SK-N-SH (cell line): Measurements from ENCODE around the gene RFFL. TPM values are rescaled to one million over a fixed set of nuclear protein-coding genes. Genes with fewer than 3 reads are reported as not detected.

Source experiments
- CTCF ChIA-PET: fragments of 300-600, 350-600 bp; formaldehyde crosslinking; extraction: SDS; loops from one replicate; lab custom pipeline; 2021; lab: Yijun Ruan, JAX
- POLR2A ChIA-PET: fragments of 350-600 bp; sonication (Branson Sonifier 250); formaldehyde crosslinking; extraction: SDS; loops from one replicate; lab custom pipeline; 2020; ENCODE audit warnings: antibody characterized with exemption, inconsistent platforms; lab: Yijun Ruan, JAX
- DNase-seq: peaks from one replicate; pipeline ENCODE4 v3.0.0; 2012
- H2AFZ ChIP-seq: fragments of 200-600 bp; sonication (generic); 2 replicates; pipeline ENCODE4 v1.8.1; 2016; ENCODE audit warnings: antibody characterized with exemption, mild to moderate bottlenecking, low read depth
- H3F3A ChIP-seq: fragments of 200-600 bp; sonication (generic); replicated peaks from 2 replicates; pipeline ENCODE3; 2016; ENCODE audit warnings: antibody characterized with exemption, mild to moderate bottlenecking; ENCODE audit not compliant: insufficient read depth
- H3K27ac ChIP-seq, 2 experiments: fragments of 200-500 bp in 1 of 2; fragments of 200-600 bp in 1 of 2; sonication (Bioruptor generic) in 1 of 2; sonication (generic), shearing (Covaris generic) in 1 of 2; 2 replicates each; pipeline versions ENCODE4 v1.5.1 to v1.6.1; 2014 to 2016; ENCODE audit warnings: low read depth in 2 of 2, inconsistent platforms in 1 of 2, low read length in 1 of 2, mild to moderate bottlenecking in 1 of 2, mixed read lengths in 1 of 2
- H3K27me3 ChIP-seq: fragments of 200-600 bp; sonication (generic), shearing (Covaris generic); 2 replicates; pipeline ENCODE4 v1.6.1; 2016; ENCODE audit warnings: mixed run types; ENCODE audit not compliant: insufficient read depth
- H3K36me3 ChIP-seq, 2 experiments: fragments of 200-500 bp in 1 of 2; fragments of 200-600 bp in 1 of 2; sonication (Bioruptor generic) in 1 of 2; sonication (generic) in 1 of 2; replicated peaks in 1 of 2; 2 replicates each; pipeline versions ENCODE3 to v1.5.1; 2014 to 2016; ENCODE audit warnings: low read length in 1 of 2, mild to moderate bottlenecking in 1 of 2; ENCODE audit not compliant: insufficient read depth in 2 of 2, control insufficient read depth in 1 of 2
- H3K4me1 ChIP-seq, 2 experiments: fragments of 200-500 bp in 1 of 2; fragments of 200-600 bp in 1 of 2; sonication (Bioruptor generic) in 1 of 2; sonication (generic), shearing (Covaris generic) in 1 of 2; 2 replicates each; pipeline versions ENCODE4 v1.5.1 to v1.6.1; 2014 to 2016; ENCODE audit warnings: low read depth in 1 of 2, low read length in 1 of 2, mixed run types in 1 of 2; ENCODE audit not compliant: insufficient read depth in 2 of 2, control insufficient read depth in 1 of 2
- H3K4me2 ChIP-seq: fragments of 200-600 bp; sonication (generic), shearing (Covaris generic); 2 replicates; pipeline ENCODE4 v1.6.1; 2017; ENCODE audit warnings: mixed run types
- H3K4me3 ChIP-seq, 2 experiments: fragments of 200-500 bp in 1 of 2; fragments of 200-600 bp in 1 of 2; sonication (Bioruptor generic) in 1 of 2; sonication (generic), shearing (Covaris generic) in 1 of 2; 2 replicates each; pipeline versions ENCODE4 v1.5.1 to v1.8.1; 2014 to 2016; ENCODE audit warnings: low read depth in 2 of 2, inconsistent platforms in 1 of 2, low read length in 1 of 2, mild to moderate bottlenecking in 1 of 2, mixed read lengths in 1 of 2, moderate library complexity in 1 of 2
- H3K79me2 ChIP-seq: fragments of 200-600 bp; sonication (generic); 2 replicates; pipeline ENCODE4 v1.8.1; 2017; ENCODE audit warnings: mild to moderate bottlenecking; ENCODE audit not compliant: insufficient read depth
- H3K9ac ChIP-seq: fragments of 200-600 bp; sonication (generic); 2 replicates; pipeline ENCODE4 v1.6.1; 2017; ENCODE audit warnings: mixed run types
- H3K9me2 ChIP-seq: fragments of 200-600 bp; sonication (generic); 2 replicates; pipeline ENCODE4 v1.6.1; 2017; ENCODE audit warnings: mixed run types
- H3K9me3 ChIP-seq: fragments of 200-600 bp; sonication (generic); 2 replicates; pipeline ENCODE4 v1.6.1; 2017; ENCODE audit warnings: mixed run types, mild to moderate bottlenecking, moderate library complexity
- H4K20me1 ChIP-seq: fragments of 200-600 bp; sonication (generic); 2 replicates; pipeline ENCODE4 v1.6.1; 2017; ENCODE audit warnings: mild to moderate bottlenecking, mixed run types; ENCODE audit not compliant: insufficient read depth
- FOXJ3 ChIP-seq: sonication (generic); formaldehyde crosslinking; IDR thresholded peaks from 2 replicates; pipeline ENCODE4 v1.5.1; 2020; ENCODE audit warnings: mild to moderate bottlenecking, missing genetic modification reagents
- FOXM1 ChIP-seq: IDR thresholded peaks from 2 replicates; pipeline ENCODE4 v1.4.0; 2012; ENCODE audit warnings: low read depth, mild to moderate bottlenecking
- GATA2 ChIP-seq: sonication (generic); formaldehyde crosslinking; IDR thresholded peaks from 2 replicates; pipeline ENCODE4 v1.5.0; 2020; ENCODE audit warnings: mild to moderate bottlenecking, missing genetic modification reagents
- MXI1 ChIP-seq: IDR thresholded peaks from 2 replicates; pipeline ENCODE4 v1.6.1; 2012; ENCODE audit warnings: mild to moderate bottlenecking, low read depth, low read length, improper control_type of control experiment
- RCOR1 ChIP-seq: fragments of 150-350 bp; IDR thresholded peaks from 2 replicates; pipeline ENCODE4 v1.6.1; 2017; ENCODE audit warnings: antibody characterized with exemption, low read length
- RFX5 ChIP-seq: IDR thresholded peaks from 2 replicates; pipeline ENCODE4 v1.6.1; 2012; ENCODE audit warnings: mild to moderate bottlenecking, improper control_type of control experiment, low read length
- RXRA ChIP-seq: IDR thresholded peaks from 2 replicates; pipeline ENCODE4 v1.4.0; 2012; ENCODE audit warnings: low read depth, mild to moderate bottlenecking, borderline replicate concordance
- SIN3A ChIP-seq: IDR thresholded peaks from 2 replicates; pipeline ENCODE4 v1.6.1; 2012; ENCODE audit warnings: low read depth, mild to moderate bottlenecking, low read length, moderate library complexity, borderline replicate concordance
- TAF1 ChIP-seq: IDR thresholded peaks from 2 replicates; pipeline ENCODE4 v1.6.1; 2012; ENCODE audit warnings: low read depth, mild to moderate bottlenecking, low read length, moderate library complexity, borderline replicate concordance
- TCF12 ChIP-seq: IDR thresholded peaks from 2 replicates; pipeline ENCODE4 v1.4.0; 2012
- WGBS: methylation state at CpG from one replicate; pipeline ENCODE4 v1.1.6; 2017; ENCODE audit warnings: low lambda C conversion rate; 5-methylcytosine and 5-hydroxymethylcytosine counted together
- polyA plus RNA-seq, 3 experiments: library from polyadenylated mRNA; depleted of rRNA; stranded (reverse); fragments of >200 nt; gene quantifications; 2 replicates each; pipeline ENCODE4 v1.2.3, GENCODE V29; 2012
- TF ChIP-seq, protein P1 (sequence below): IDR thresholded peaks from 2 replicates; pipeline ENCODE4; 2012
- TF ChIP-seq, protein P2 (sequence below): fragments of 200-600 bp; sonication (generic); IDR thresholded peaks from 2 replicates; pipeline ENCODE4 v1.6.1; 2017; ENCODE audit warnings: antibody characterized with exemption, mild to moderate bottlenecking, moderate library complexity
- TF ChIP-seq, protein P3 (sequence below): IDR thresholded peaks from 2 replicates; pipeline ENCODE4 v1.4.0; 2012; ENCODE audit warnings: low read depth, borderline replicate concordance
- TF ChIP-seq, protein P4 (sequence below): IDR thresholded peaks from 2 replicates; pipeline ENCODE4 v1.4.0; 2012; ENCODE audit warnings: low read depth
- TF ChIP-seq, protein P5 (sequence below): fragments of 150-350 bp; IDR thresholded peaks from 2 replicates; pipeline ENCODE4 v1.6.1; 2016; ENCODE audit warnings: mild to moderate bottlenecking, low read depth, low read length
- TF ChIP-seq, protein P6 (sequence below): fragments of 150-350 bp; IDR thresholded peaks from 2 replicates; pipeline ENCODE4 v1.6.1; 2017; ENCODE audit warnings: antibody characterized with exemption, low read length, low read depth, borderline replicate concordance

RFFL gene
- polyA plus RNA-seq, 1 of the 3 experiments (the other 2 are of a cell fraction), result 10.1 TPM

DNA sequence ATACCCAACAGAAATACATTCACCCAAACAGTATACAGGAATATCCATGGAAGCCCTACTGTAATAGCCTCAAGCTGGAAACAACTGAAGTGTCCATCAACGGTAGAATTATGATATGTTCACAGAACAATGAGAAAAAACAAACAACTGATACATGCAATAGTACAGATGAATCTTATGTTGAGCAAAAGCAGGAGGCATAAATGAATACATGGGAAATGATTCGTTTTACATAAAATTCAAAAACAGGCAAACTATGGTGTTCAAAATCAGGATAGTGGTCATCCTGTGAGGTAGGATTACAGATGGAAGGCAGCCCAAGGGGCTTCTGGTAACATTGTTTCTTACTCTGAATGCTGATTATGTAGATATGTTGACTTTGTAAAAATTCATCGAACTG lies 25.1 kb downstream of the RFFL start:
- peaks cover 17% of the 10 kb centered on the region for H3K79me2 ChIP-seq
- H3K4me3 ChIP-seq, result no peak overlapping the region
- 81% methylated on average over 3 of the region's 3 CpGs for WGBS
- POLR2A ChIA-PET, result no interaction called here
- TF ChIP-seq, protein P1, sequence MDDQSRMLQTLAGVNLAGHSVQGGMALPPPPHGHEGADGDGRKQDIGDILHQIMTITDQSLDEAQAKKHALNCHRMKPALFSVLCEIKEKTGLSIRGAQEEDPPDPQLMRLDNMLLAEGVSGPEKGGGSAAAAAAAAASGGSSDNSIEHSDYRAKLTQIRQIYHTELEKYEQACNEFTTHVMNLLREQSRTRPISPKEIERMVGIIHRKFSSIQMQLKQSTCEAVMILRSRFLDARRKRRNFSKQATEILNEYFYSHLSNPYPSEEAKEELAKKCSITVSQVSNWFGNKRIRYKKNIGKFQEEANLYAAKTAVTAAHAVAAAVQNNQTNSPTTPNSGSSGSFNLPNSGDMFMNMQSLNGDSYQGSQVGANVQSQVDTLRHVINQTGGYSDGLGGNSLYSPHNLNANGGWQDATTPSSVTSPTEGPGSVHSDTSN, result no peak
- TF ChIP-seq RFX5, result no peak
- no peak for TF ChIP-seq TCF12
- TF ChIP-seq FOXM1, result no peak
- TF ChIP-seq RXRA, result no peak
- TF ChIP-seq, protein P2, sequence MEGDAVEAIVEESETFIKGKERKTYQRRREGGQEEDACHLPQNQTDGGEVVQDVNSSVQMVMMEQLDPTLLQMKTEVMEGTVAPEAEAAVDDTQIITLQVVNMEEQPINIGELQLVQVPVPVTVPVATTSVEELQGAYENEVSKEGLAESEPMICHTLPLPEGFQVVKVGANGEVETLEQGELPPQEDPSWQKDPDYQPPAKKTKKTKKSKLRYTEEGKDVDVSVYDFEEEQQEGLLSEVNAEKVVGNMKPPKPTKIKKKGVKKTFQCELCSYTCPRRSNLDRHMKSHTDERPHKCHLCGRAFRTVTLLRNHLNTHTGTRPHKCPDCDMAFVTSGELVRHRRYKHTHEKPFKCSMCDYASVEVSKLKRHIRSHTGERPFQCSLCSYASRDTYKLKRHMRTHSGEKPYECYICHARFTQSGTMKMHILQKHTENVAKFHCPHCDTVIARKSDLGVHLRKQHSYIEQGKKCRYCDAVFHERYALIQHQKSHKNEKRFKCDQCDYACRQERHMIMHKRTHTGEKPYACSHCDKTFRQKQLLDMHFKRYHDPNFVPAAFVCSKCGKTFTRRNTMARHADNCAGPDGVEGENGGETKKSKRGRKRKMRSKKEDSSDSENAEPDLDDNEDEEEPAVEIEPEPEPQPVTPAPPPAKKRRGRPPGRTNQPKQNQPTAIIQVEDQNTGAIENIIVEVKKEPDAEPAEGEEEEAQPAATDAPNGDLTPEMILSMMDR, result no peak
- no peak for TF ChIP-seq MXI1
- TF ChIP-seq FOXJ3 (CRISPR knock-in tag), result no peak
- TF ChIP-seq TAF1, result no peak
- TF ChIP-seq, protein P3, sequence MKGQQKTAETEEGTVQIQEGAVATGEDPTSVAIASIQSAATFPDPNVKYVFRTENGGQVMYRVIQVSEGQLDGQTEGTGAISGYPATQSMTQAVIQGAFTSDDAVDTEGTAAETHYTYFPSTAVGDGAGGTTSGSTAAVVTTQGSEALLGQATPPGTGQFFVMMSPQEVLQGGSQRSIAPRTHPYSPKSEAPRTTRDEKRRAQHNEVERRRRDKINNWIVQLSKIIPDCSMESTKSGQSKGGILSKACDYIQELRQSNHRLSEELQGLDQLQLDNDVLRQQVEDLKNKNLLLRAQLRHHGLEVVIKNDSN, result no peak
- TF ChIP-seq RCOR1, result no peak
- TF ChIP-seq GATA2, result no peak
- no peak for TF ChIP-seq SIN3A
- TF ChIP-seq, protein P4, sequence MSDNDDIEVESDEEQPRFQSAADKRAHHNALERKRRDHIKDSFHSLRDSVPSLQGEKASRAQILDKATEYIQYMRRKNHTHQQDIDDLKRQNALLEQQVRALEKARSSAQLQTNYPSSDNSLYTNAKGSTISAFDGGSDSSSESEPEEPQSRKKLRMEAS, result no peak
- TF ChIP-seq, protein P5, sequence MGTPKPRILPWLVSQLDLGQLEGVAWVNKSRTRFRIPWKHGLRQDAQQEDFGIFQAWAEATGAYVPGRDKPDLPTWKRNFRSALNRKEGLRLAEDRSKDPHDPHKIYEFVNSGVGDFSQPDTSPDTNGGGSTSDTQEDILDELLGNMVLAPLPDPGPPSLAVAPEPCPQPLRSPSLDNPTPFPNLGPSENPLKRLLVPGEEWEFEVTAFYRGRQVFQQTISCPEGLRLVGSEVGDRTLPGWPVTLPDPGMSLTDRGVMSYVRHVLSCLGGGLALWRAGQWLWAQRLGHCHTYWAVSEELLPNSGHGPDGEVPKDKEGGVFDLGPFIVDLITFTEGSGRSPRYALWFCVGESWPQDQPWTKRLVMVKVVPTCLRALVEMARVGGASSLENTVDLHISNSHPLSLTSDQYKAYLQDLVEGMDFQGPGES, result no peak
- TF ChIP-seq, protein P6, sequence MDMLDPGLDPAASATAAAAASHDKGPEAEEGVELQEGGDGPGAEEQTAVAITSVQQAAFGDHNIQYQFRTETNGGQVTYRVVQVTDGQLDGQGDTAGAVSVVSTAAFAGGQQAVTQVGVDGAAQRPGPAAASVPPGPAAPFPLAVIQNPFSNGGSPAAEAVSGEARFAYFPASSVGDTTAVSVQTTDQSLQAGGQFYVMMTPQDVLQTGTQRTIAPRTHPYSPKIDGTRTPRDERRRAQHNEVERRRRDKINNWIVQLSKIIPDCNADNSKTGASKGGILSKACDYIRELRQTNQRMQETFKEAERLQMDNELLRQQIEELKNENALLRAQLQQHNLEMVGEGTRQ, result no peak
- no peak overlapping the region for H2AFZ ChIP-seq
- no peak for DNase-seq
- H3K9me2 ChIP-seq, result no peaks in the 10 kb centered on the region
- H3K27ac ChIP-seq, result no peak overlapping the region
- no peaks in the 10 kb centered on the region for H3K27me3 ChIP-seq
- no peaks in the 10 kb centered on the region for H3K36me3 ChIP-seq
- no peak overlapping the region for H3K4me2 ChIP-seq
- H3K9ac ChIP-seq, result no peak overlapping the region
- CTCF ChIA-PET, result no interaction called here
- H3K4me1 ChIP-seq, result no peaks in the 10 kb centered on the region
- H4K20me1 ChIP-seq, result no peaks in the 10 kb centered on the region
- no peaks in the 10 kb centered on the region for H3K9me3 ChIP-seq
- no peaks in the 10 kb centered on the region for H3F3A ChIP-seq
